ENCODE data around the gene BMP5. TPM values are rescaled to one million over a fixed set of nuclear protein-coding genes. Genes with fewer than 3 reads are reported as not detected.

BMP5 gene
- total RNA-seq, 2 experiments from 2014 or later, result not detected

GRCh38 chr6:55785273-55785672 lies 90.1 kb downstream of the BMP5 start:
- TF ChIP-seq, protein P1, sequence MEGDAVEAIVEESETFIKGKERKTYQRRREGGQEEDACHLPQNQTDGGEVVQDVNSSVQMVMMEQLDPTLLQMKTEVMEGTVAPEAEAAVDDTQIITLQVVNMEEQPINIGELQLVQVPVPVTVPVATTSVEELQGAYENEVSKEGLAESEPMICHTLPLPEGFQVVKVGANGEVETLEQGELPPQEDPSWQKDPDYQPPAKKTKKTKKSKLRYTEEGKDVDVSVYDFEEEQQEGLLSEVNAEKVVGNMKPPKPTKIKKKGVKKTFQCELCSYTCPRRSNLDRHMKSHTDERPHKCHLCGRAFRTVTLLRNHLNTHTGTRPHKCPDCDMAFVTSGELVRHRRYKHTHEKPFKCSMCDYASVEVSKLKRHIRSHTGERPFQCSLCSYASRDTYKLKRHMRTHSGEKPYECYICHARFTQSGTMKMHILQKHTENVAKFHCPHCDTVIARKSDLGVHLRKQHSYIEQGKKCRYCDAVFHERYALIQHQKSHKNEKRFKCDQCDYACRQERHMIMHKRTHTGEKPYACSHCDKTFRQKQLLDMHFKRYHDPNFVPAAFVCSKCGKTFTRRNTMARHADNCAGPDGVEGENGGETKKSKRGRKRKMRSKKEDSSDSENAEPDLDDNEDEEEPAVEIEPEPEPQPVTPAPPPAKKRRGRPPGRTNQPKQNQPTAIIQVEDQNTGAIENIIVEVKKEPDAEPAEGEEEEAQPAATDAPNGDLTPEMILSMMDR (IDR thresholded peaks at IDR 0.05), result no peak
- no peaks in the 10 kb centered on the region for H3K36me3 Mint-ChIP-seq (ENCODE audit: low read depth)
- ATAC-seq (no peak), DNase-seq (no peak)
- no peaks in the 10 kb centered on the region for H3K4me1 Mint-ChIP-seq (ENCODE audit: low read depth)
- no peak overlapping the region for H3K27ac Mint-ChIP-seq
- H3K9me3 Mint-ChIP-seq, result no peaks in the 10 kb centered on the region
- CTCF ChIA-PET, result no interaction called here
- intact Hi-C loops (cut with micrococcal nuclease), result no loop called here
- no peak overlapping the region for H3K4me3 Mint-ChIP-seq
- no peaks in the 10 kb centered on the region for H3K27me3 Mint-ChIP-seq
- POLR2A ChIA-PET, result no interaction called here

DNA sequence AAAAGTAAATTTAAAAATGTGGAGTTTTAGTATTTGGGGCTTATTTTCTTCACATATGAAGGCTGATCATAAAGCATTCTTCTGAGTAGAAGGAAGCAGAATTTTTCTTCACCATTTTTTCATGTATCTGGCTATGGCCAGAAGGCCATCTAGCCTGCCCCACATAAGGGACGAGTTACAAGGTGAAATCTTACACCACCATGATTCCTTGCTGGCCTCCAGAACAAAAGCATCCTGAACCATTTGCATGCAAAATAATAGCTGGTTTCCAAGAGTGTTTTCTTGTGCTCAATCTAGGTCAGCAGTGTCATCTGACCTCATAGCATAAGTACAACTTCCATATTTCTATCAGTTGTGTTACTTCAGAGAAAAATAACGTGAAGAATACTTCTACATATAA lies 93.1 kb downstream of the BMP5 start:
- TF ChIP-seq, protein P1 (IDR thresholded peaks at IDR 0.05), result no peak
- intact Hi-C loops (cut with micrococcal nuclease), result no loop called here
- ChIA-PET CTCF (no interaction called here), POLR2A (no interaction called here)
- Mint-ChIP-seq H3K36me3 (ENCODE audit: low read depth) (no peaks in the 10 kb centered on the region), H3K4me1 (ENCODE audit: low read depth) (no peaks in the 10 kb centered on the region), H3K4me3 (no peak overlapping the region), H3K9me3 (peaks cover 6% of the 10 kb centered on the region), H3K27ac (no peak overlapping the region), H3K27me3 (no peaks in the 10 kb centered on the region)
- DNase-seq (no peak), ATAC-seq (no peak)

DNA sequence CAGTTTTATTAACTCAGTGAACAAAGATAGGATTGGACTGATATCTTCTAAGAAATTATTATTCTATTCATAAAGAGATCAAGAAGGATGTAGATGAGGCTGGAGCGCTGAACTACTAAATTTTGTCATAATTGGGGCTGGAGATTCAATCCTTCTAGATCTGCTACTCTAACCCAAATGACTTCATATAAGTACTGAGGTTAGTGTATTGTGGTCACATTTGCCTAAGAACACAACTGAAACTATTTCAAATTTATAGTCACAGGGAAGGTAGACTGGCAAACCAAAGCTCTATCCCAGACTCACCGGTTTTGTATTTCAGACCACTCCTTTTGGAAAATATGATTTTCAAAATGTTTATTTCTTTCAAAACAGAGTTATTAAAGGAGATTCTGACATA lies 96.7 kb downstream of the BMP5 start:
- POLR2A ChIA-PET, result no interaction called here
- intact Hi-C loops (cut with micrococcal nuclease), result no loop called here
- Mint-ChIP-seq H3K9me3 (peaks cover 9% of the 10 kb centered on the region), H3K4me1 (ENCODE audit: low read depth) (no peaks in the 10 kb centered on the region), H3K27me3 (no peaks in the 10 kb centered on the region), H3K27ac (no peak overlapping the region), H3K36me3 (ENCODE audit: low read depth) (no peaks in the 10 kb centered on the region), H3K4me3 (no peak overlapping the region)
- no peak for ATAC-seq
- CTCF ChIA-PET, result no interaction called here
- no peak for DNase-seq
- TF ChIP-seq, protein P1 (IDR thresholded peaks at IDR 0.05), result no peak

- ATAC-seq, result no peak
Observed at GRCh38 chr6:55777469-55777868, 97.9 kb downstream of the BMP5 start.

DNA sequence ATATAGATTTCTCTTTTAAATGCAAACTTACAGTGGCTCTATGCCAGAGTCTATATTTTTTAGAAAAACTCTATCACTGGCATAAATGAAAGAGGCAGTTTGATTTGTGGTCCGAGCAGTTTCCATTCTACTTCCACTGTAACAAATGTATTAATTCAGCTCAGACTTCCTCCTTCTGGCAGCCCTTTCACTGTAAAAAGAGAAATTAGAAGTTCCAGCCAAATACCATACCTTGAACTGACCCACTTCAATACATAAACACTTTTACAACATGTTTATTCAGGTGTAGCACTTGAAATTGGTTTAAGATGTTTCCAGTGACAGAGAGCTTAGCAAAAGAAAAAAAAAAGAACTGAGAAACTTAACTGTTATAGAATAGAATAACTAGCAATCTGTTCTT lies 99.3 kb downstream of the BMP5 start:
- no peak overlapping the region for H3K4me3 Mint-ChIP-seq
- H3K27ac Mint-ChIP-seq, result no peak overlapping the region
- no peaks in the 10 kb centered on the region for H3K27me3 Mint-ChIP-seq
- DNase-seq (no peak), ATAC-seq (no peak)
- ChIA-PET CTCF (no interaction called here), POLR2A (no interaction called here)
- TF ChIP-seq, protein P1 (IDR thresholded peaks at IDR 0.05), result no peak
- H3K9me3 Mint-ChIP-seq, result peaks cover 11% of the 10 kb centered on the region
- no peaks in the 10 kb centered on the region for H3K36me3 Mint-ChIP-seq (ENCODE audit: low read depth)
- H3K4me1 Mint-ChIP-seq (ENCODE audit: low read depth), result no peaks in the 10 kb centered on the region
- intact Hi-C loops (cut with micrococcal nuclease), result no loop called here

More at GRCh38 chr6:55777469-55777868, 97.9 kb downstream of the BMP5 start:
- intact Hi-C loops (cut with micrococcal nuclease), result no loop called here
- H3K4me1 Mint-ChIP-seq (ENCODE audit: low read depth), result no peaks in the 10 kb centered on the region
- H3K9me3 Mint-ChIP-seq, result peaks cover 11% of the 10 kb centered on the region
- no peak overlapping the region for H3K27ac Mint-ChIP-seq
- TF ChIP-seq, protein P1 (IDR thresholded peaks at IDR 0.05), result no peak
- ChIA-PET CTCF (interaction anchor here (0.7 to 1.4 kb wide), 2 partner anchors 12 to 25 kb away, joined by 3 to 4 read pairs; no protein-coding TSS in a partner anchor), POLR2A (no interaction called here)
- H3K36me3 Mint-ChIP-seq (ENCODE audit: low read depth), result no peaks in the 10 kb centered on the region
- no peak for DNase-seq
- H3K4me3 Mint-ChIP-seq, result no peak overlapping the region
- no peaks in the 10 kb centered on the region for H3K27me3 Mint-ChIP-seq
